CD4-positive, alpha-beta memory T cell (primary cell): Measurements from ENCODE around the gene FSD1. TPM values are rescaled to one million over a fixed set of nuclear protein-coding genes. Genes with fewer than 3 reads are reported as not detected.
A peak's percentile ranks its signal among the peaks of the same experiment; 100 is the strongest.

ENCODE experiments used
- CTCF ChIA-PET: fragments of 350-600 bp; sonication (Branson Sonifier 250); formaldehyde crosslinking; loops from one replicate; lab custom pipeline; 2021; ENCODE audit warnings: inconsistent platforms; ENCODE audit not compliant: partially characterized antibody; lab: Charles Lee
- POLR2A ChIA-PET: fragments of 350-600 bp; sonication (Branson Sonifier 250); formaldehyde crosslinking; loops from one replicate; lab custom pipeline; 2021; ENCODE audit not compliant: partially characterized antibody; lab: Charles Lee
- DNase-seq, 5 donors: peaks; one replicate each; pipeline versions ENCODE4 v3.0.0 to v3.0.0-alpha.2; 2020 to 2022; ENCODE audit warnings: mixed read lengths in 1 of 5
- H3K27ac ChIP-seq: one replicate; pipeline ENCODE4 v1.7.0; 2013; ENCODE audit warnings: low read depth, low read length
- H3K27me3 ChIP-seq: 2 replicates; pipeline ENCODE4 v1.7.0; 2013; ENCODE audit warnings: mild to moderate bottlenecking, low read length, moderate library complexity; ENCODE audit not compliant: insufficient read depth
- H3K36me3 ChIP-seq: 2 replicates; pipeline ENCODE4 v1.7.0; 2013; ENCODE audit warnings: mild to moderate bottlenecking, low read length, moderate library complexity; ENCODE audit not compliant: insufficient read depth
- H3K4me1 ChIP-seq: 2 replicates; pipeline ENCODE4 v1.7.0; 2013; ENCODE audit warnings: mild to moderate bottlenecking, low read length, moderate library complexity; ENCODE audit not compliant: insufficient read depth
- H3K4me3 ChIP-seq, 2 donors: one replicate each; pipeline ENCODE4 v1.7.0; 2013; ENCODE audit warnings: low read length in 2 of 2, mild to moderate bottlenecking in 1 of 2
- H3K9me3 ChIP-seq, 2 donors: one replicate each; pipeline ENCODE4 v1.7.0; 2013; ENCODE audit warnings: low read length in 2 of 2, control low read depth in 1 of 2; ENCODE audit not compliant: control insufficient read depth in 1 of 2
- H3K27ac Mint-ChIP-seq, 7 donors: one replicate each; pipeline ENCODE4 v1.8.0; 2020 to 2021; ENCODE audit warnings: mixed read lengths in 7 of 7, mild to moderate bottlenecking in 6 of 7, inconsistent platforms in 3 of 7, moderate library complexity in 3 of 7
- H3K27me3 Mint-ChIP-seq, 2 donors: one replicate each; pipeline ENCODE4 v1.8.0; 2020 to 2021; ENCODE audit warnings: mixed read lengths in 2 of 2
- H3K36me3 Mint-ChIP-seq, 2 donors: one replicate each; pipeline ENCODE4 v1.8.0; 2020 to 2021; ENCODE audit warnings: mixed read lengths in 2 of 2, inconsistent platforms in 1 of 2, mild to moderate bottlenecking in 1 of 2
- H3K4me1 Mint-ChIP-seq, 4 donors: one replicate each; pipeline ENCODE4 v1.8.0; 2020 to 2021; ENCODE audit warnings: mixed read lengths in 4 of 4, mild to moderate bottlenecking in 1 of 4
- H3K4me3 Mint-ChIP-seq, 8 donors: one replicate each; pipeline ENCODE4 v1.8.0; 2020 to 2021; ENCODE audit warnings: mixed read lengths in 8 of 8, mild to moderate bottlenecking in 7 of 8, moderate library complexity in 6 of 8, inconsistent platforms in 3 of 8
- H3K9me3 Mint-ChIP-seq, 8 donors: one replicate each; pipeline ENCODE4 v1.8.0; 2020 to 2021; ENCODE audit warnings: mixed read lengths in 8 of 8, mild to moderate bottlenecking in 5 of 8, inconsistent platforms in 3 of 8, moderate library complexity in 1 of 8
- intact Hi-C: fragments of 100-400 bp; cut with micrococcal nuclease; formaldehyde crosslinking; loops from one replicate; pipeline ENCODE4 v1.15.1; 2023
- polyA plus RNA-seq, 2 donors: library from polyadenylated mRNA; unstranded; fragments of 300-500 nt; fragmentation: Illumina TruSeq; gene quantifications; one replicate each; pipeline ENCODE4 v1.2.3, GENCODE V29; 2021
- total RNA-seq, 2 experiments: library from RNA; stranded (reverse); gene quantifications; one replicate each; pipeline ENCODE4 v1.2.3, GENCODE V29; 2021

Gene FSD1
- total and polyA plus RNA-seq, 4 experiments from 2014 or later, result 0.61 to 2.4 (median 1.1) TPM

- H3K27ac Mint-ChIP-seq, result no peak overlapping the region
These were observed 27.2 kb upstream of the FSD1 start for GRCh38 chr19:4277191-4277696.

GRCh38 chr19:4278010-4278409, 26.4 kb upstream of the FSD1 start:
- no peak overlapping the region for H3K27ac Mint-ChIP-seq

More at GRCh38 chr19:4277191-4277696, 27.2 kb upstream of the FSD1 start:
- Mint-ChIP-seq H3K9me3 (no peaks in the 10 kb centered on the region), H3K36me3 (no peaks in the 10 kb centered on the region), H3K27me3 (peaks cover 10 to 21% of the 10 kb centered on the region in 2 donors), H3K4me1 (no peaks in the 10 kb centered on the region), H3K4me3 (no peak overlapping the region)
- Histone ChIP-seq H3K27ac (no peak overlapping the region), H3K36me3 (no peaks in the 10 kb centered on the region), H3K9me3 (no peaks in the 10 kb centered on the region), H3K4me3 (no peak overlapping the region), H3K4me1 (no peaks in the 10 kb centered on the region), H3K27me3 (peaks cover 3% of the 10 kb centered on the region)
- ChIA-PET POLR2A (interaction anchor here (1.2 kb wide), 1 partner anchor 65 kb away, joined by 4 read pairs; the partner anchor contains the start of gene MPND), CTCF (interaction anchor here (0.7 to 1.0 kb wide), 2 partner anchors 10 to 725 kb away, joined by 3 to 5 read pairs; no protein-coding TSS in a partner anchor)
- no peak for DNase-seq
- intact Hi-C loops, result no loop called here

GRCh38 chr19:4278419-4279266, 25.8 kb upstream of the FSD1 start, which contains the start of gene SHD:
Gene SHD, plus strand, starts transcription at chr19:4279266. Its CDS starts 798 bp downstream, at chr19:4280064.
- H3K4me1 Mint-ChIP-seq, result no peaks in the 10 kb centered on the region

More at GRCh38 chr19:4278010-4278409, 26.4 kb upstream of the FSD1 start:
- CTCF ChIA-PET, result interaction anchor here (1.0 kb wide), 1 partner anchor 11 kb away, joined by 5 read pairs; no protein-coding TSS in a partner anchor
- no peaks in the 10 kb centered on the region for H3K9me3 ChIP-seq
- H3K9me3 Mint-ChIP-seq, result no peaks in the 10 kb centered on the region
- H3K4me3 Mint-ChIP-seq, result peak overlapping the region in 1 of 8 donors; percentile 61
- H3K36me3 Mint-ChIP-seq, result no peaks in the 10 kb centered on the region
- H3K36me3 ChIP-seq, result no peaks in the 10 kb centered on the region
- peaks cover 3% of the 10 kb centered on the region for H3K27me3 ChIP-seq
- intact Hi-C loops, result no loop called here
- no peaks in the 10 kb centered on the region for H3K4me1 ChIP-seq
- POLR2A ChIA-PET, result interaction anchor here (1.2 kb wide), 1 partner anchor 65 kb away, joined by 4 read pairs; the partner anchor contains the start of gene MPND
- H3K4me1 Mint-ChIP-seq, result no peaks in the 10 kb centered on the region
- H3K27me3 Mint-ChIP-seq, result peaks cover 13 to 23% of the 10 kb centered on the region in 2 donors
- H3K27ac ChIP-seq, result no peak overlapping the region
- DNase-seq, result no peak
- no peak overlapping the region for H3K4me3 ChIP-seq

DNA sequence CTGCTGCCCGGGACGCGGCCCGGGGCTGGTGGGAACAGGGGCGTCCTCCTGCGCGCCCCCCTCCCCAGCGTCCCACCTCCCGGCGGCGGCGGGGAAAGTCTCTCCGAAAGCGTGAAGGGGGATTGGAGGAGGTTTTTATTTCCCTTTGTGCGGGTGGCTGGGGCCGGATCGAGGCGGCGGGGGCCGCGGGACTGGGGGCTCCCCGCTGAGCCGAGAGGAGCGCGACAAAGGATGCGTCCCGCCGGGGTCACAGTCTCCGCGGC, 25.2 kb upstream of the FSD1 start:
- H3K36me3 Mint-ChIP-seq, result no peaks in the 10 kb centered on the region
- POLR2A ChIA-PET, result no interaction called here
- H3K27me3 Mint-ChIP-seq, result peaks cover 13 to 25% of the 10 kb centered on the region in 2 donors
- Histone ChIP-seq H3K9me3 (no peaks in the 10 kb centered on the region), H3K27me3 (peaks cover 3% of the 10 kb centered on the region), H3K4me3 (no peak overlapping the region), H3K27ac (no peak overlapping the region), H3K4me1 (no peaks in the 10 kb centered on the region), H3K36me3 (no peaks in the 10 kb centered on the region)
- no peaks in the 10 kb centered on the region for H3K4me1 Mint-ChIP-seq
- DNase-seq, result no peak
- CTCF ChIA-PET, result no interaction called here
- H3K4me3 Mint-ChIP-seq, result no peak overlapping the region
- H3K9me3 Mint-ChIP-seq, result no peaks in the 10 kb centered on the region
- intact Hi-C loops, result no loop called here
- H3K27ac Mint-ChIP-seq, result no peak overlapping the region

More at GRCh38 chr19:4278419-4279266, 25.8 kb upstream of the FSD1 start, which contains the start of gene SHD:
- Mint-ChIP-seq H3K4me3 (peak within 1 kb of the TSS in 5 of 8 donors; percentile 16 to 61 (median 29)), H3K36me3 (no peaks in the 10 kb centered on the region), H3K27me3 (peaks cover 13 to 25% of the 10 kb centered on the region in 2 donors), H3K27ac (no peak within 1 kb of the TSS), H3K9me3 (no peaks in the 10 kb centered on the region)
- DNase-seq, result no peak
- Histone ChIP-seq H3K36me3 (no peaks in the 10 kb centered on the region), H3K27me3 (peaks cover 3% of the 10 kb centered on the region), H3K4me3 (no peak within 1 kb of the TSS), H3K4me1 (no peaks in the 10 kb centered on the region), H3K9me3 (no peaks in the 10 kb centered on the region), H3K27ac (no peak within 1 kb of the TSS)
- CTCF ChIA-PET, result interaction anchor here (1.0 kb wide), 1 partner anchor 12 kb away, joined by 5 read pairs; no protein-coding TSS in a partner anchor
- POLR2A ChIA-PET, result interaction anchor here (1.2 kb wide), 1 partner anchor 64 kb away, joined by 4 read pairs; the partner anchor contains the start of gene MPND
- intact Hi-C loops, result no loop called here

DNA sequence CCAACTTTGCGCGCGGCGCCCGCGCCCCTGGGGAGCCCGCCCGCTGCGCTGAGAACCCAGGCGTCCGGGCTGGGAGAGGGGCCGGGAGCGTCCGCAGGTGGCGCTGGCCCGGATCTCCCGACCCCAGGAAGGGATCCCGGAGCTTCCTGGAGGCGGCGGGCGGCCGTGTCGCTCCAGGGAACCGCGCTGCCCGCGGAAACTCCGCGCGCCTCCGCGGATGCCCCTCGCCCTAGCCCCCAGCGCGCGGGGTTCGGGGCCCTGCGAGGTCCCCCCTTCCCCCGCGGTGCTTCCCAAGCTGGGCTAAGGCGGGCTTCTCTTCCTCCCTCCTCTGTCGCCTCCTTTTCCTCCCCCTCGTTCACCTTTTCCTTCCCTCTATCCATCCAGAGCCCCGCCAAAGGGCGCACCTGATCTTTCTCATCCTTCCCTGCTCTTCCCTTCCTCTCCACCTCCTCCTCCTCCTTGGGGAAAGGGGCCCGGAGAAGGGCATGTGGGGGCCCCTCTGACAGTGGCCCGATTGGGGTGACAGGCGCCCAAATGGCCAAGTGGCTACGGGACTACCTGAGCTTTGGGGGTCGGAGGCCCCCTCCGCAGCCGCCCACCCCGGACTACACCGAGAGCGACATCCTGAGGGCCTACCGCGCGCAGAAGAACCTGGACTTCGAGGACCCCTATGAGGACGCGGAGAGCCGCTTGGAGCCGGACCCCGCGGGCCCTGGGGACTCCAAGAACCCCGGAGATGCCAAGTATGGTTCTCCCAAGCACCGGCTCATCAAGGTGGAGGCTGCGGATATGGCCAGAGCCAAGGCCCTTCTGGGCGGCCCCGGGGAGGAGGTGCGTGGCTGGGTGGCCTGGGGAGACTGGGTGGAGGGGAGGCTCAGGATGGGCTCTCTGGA, 24.6 kb upstream of the FSD1 start:
- Histone ChIP-seq H3K36me3 (no peaks in the 10 kb centered on the region), H3K27ac (no peak overlapping the region), H3K4me1 (no peaks in the 10 kb centered on the region), H3K4me3 (no peak overlapping the region), H3K27me3 (peaks cover 3% of the 10 kb centered on the region), H3K9me3 (no peaks in the 10 kb centered on the region)
- H3K27ac Mint-ChIP-seq, result no peak overlapping the region
- peaks cover 13 to 25% of the 10 kb centered on the region in 2 donors for H3K27me3 Mint-ChIP-seq
- ChIA-PET CTCF (no interaction called here), POLR2A (no interaction called here)
- H3K4me3 Mint-ChIP-seq, result peak overlapping the region in 4 of 8 donors; percentile 16 to 31 (median 24)
- H3K9me3 Mint-ChIP-seq, result no peaks in the 10 kb centered on the region
- intact Hi-C loops, result no loop called here
- no peaks in the 10 kb centered on the region for H3K4me1 Mint-ChIP-seq
- no peak for DNase-seq
- no peaks in the 10 kb centered on the region for H3K36me3 Mint-ChIP-seq

- H3K27ac Mint-ChIP-seq, result no peak overlapping the region
- Histone ChIP-seq H3K36me3 (no peaks in the 10 kb centered on the region), H3K9me3 (no peaks in the 10 kb centered on the region), H3K4me3 (no peak overlapping the region), H3K27me3 (peaks cover 3% of the 10 kb centered on the region), H3K4me1 (no peaks in the 10 kb centered on the region), H3K27ac (no peak overlapping the region)
- no peaks in the 10 kb centered on the region for H3K36me3 Mint-ChIP-seq
- no peaks in the 10 kb centered on the region for H3K9me3 Mint-ChIP-seq
- ChIA-PET CTCF (interaction anchor here (0.8 kb wide), 1 partner anchor 18 kb away, joined by 4 read pairs; no protein-coding TSS in a partner anchor), POLR2A (no interaction called here)
- DNase-seq, result no peak
- no peaks in the 10 kb centered on the region for H3K4me1 Mint-ChIP-seq
- H3K4me3 Mint-ChIP-seq, result no peak overlapping the region
- intact Hi-C loops, result no loop called here
- peaks cover 10 to 20% of the 10 kb centered on the region in 2 donors for H3K27me3 Mint-ChIP-seq
These were observed 20.0 kb upstream of the FSD1 start for GRCh38 chr19:4284176-4284958.
